ENCODE data around the gene IGFBP2. TPM values are rescaled to one million over a fixed set of nuclear protein-coding genes. Genes with fewer than 3 reads are reported as not detected.

IGFBP2 gene
- total and polyA plus RNA-seq, 2 of the 13 experiments (the other 11 are each of a cell fraction or from before 2014, with no cell fraction given): 2.0 to 5.8 TPM

DNA sequence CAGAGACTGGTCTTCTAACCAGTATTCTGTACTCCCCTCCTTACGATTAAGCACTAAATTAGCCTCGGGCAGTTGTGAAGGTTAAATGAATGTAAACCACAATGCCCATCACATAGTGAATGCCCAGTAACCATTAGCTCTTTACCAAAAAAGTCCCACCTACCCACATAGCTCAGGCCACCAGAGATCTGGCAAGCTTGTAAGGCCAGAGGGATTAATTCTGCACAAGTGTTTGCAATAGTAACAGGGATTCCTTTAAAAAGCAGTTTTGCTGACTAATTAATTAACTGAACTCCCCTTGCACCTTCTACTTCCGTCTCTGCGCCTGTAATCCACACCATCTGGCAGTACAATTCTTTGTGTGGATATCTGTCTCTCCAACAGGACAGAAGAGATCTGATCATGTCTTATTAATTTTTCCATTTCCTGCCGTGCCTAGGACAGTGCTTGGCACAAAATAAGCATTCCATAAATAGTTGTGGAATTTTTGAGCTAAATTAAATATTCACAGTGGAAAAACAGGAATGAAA, 36.2 kb upstream of the IGFBP2 start:
- Histone ChIP-seq H3K9ac (ENCODE audit: insufficient read depth, low read depth, low read length) (no peak overlapping the region), H3K9me3 (ENCODE audit: low read length) (no peaks in the 10 kb centered on the region), H4K20me1 (ENCODE audit: insufficient read depth, low read length) (no peaks in the 10 kb centered on the region), H3K36me3 (replicated peaks in 1 of 2; ENCODE audit: control insufficient read depth in 1 of 2, insufficient read depth in 2 of 2, low read length in 2 of 2) (no peaks in the 10 kb centered on the region), H3K27ac (ENCODE audit: extremely low read length, insufficient read depth, low read length) (no peak overlapping the region), H3K27me3 (ENCODE audit: control insufficient read depth in 1 of 2, insufficient read depth in 2 of 2, low read length in 2 of 2) (peaks cover 0 to 24% of the 10 kb centered on the region in 2 experiments; a peak in 2 of 5 replicates), H3K79me2 (ENCODE audit: insufficient read depth, low read length) (no peaks in the 10 kb centered on the region), H3K4me1 (ENCODE audit: insufficient read depth, low read length) (no peaks in the 10 kb centered on the region), H3K4me3 (replicated peaks in 1 of 3; ENCODE audit: insufficient read depth in 1 of 3, low read depth in 2 of 3, low read length in 3 of 3) (no peak overlapping the region), H2AFZ (ENCODE audit: low read length) (no peak overlapping the region), H3K4me2 (ENCODE audit: low read depth, low read length) (no peak overlapping the region)
- BruUV-seq (replicated peaks): no TSS peak
- POLR2A ChIA-PET: no interaction called here
- FAIRE-seq (no peak), ATAC-seq (no peak), DNase-seq (ENCODE audit: low spot score) (no peak)
- intact Hi-C loops (cut with micrococcal nuclease; ENCODE audit: unreplicated experiment) (no loop called here), in situ Hi-C loops (cut with HindIII; ENCODE audit: extremely low pct_ligation_motif_present, low pct_unique_long_range_greater_than_20kb) (no loop called here)
- CTCF ChIA-PET (ENCODE audit: low intra/inter-chr PET ratio, low total read pairs): no interaction called here
- no peak for TF ChIP-seq ZNF746 (CRISPR knock-in tag; IDR thresholded peaks at IDR 0.05)
- no peak for TF ChIP-seq MEIS2 (CRISPR knock-in tag; IDR thresholded peaks at IDR 0.05)
- peak; percentile 53; the same call in 1 of the 2 replicates for TF ChIP-seq MAFF (IDR thresholded peaks at IDR 0.05; ENCODE audit: low read depth, low read length)
- TF ChIP-seq, protein P1, sequence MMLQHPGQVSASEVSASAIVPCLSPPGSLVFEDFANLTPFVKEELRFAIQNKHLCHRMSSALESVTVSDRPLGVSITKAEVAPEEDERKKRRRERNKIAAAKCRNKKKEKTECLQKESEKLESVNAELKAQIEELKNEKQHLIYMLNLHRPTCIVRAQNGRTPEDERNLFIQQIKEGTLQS (CRISPR knock-in tag; IDR thresholded peaks at IDR 0.05): no peak
- TF ChIP-seq, protein P2, sequence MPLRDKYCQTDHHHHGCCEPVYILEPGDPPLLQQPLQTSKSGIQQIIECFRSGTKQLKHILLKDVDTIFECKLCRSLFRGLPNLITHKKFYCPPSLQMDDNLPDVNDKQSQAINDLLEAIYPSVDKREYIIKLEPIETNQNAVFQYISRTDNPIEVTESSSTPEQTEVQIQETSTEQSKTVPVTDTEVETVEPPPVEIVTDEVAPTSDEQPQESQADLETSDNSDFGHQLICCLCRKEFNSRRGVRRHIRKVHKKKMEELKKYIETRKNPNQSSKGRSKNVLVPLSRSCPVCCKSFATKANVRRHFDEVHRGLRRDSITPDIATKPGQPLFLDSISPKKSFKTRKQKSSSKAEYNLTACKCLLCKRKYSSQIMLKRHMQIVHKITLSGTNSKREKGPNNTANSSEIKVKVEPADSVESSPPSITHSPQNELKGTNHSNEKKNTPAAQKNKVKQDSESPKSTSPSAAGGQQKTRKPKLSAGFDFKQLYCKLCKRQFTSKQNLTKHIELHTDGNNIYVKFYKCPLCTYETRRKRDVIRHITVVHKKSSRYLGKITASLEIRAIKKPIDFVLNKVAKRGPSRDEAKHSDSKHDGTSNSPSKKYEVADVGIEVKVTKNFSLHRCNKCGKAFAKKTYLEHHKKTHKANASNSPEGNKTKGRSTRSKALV (CRISPR knock-in tag; IDR thresholded peaks at IDR 0.05): no peak
- TF ChIP-seq MAFK (conservative IDR thresholded peaks at IDR 0.05 in 1 of 2, IDR thresholded peaks at IDR 0.05 in 1 of 2; ENCODE audit: low read length in 2 of 2): peak; percentile 58 to 73; a peak in 3 of 4 replicates
- WGBS (ENCODE audit: low lambda C conversion rate): 43% methylated on average over 5 of the region's 5 CpGs
